Limb (tissue), 2 donors: ENCODE data around the gene NKX1-1.
"Not testable (repeated sequence)": the region's sequence is repeated elsewhere in the genome, so short reads cannot be mapped to it uniquely, and the experiment has no call there.

ENCODE experiments used
- DNase-seq, 2 donors: peaks; one replicate each; pipeline ENCODE4 v3.0.0-alpha.2; 2016; ENCODE audit errors: extremely low spot score in 2 of 2

The NKX1-1 gene

DNA sequence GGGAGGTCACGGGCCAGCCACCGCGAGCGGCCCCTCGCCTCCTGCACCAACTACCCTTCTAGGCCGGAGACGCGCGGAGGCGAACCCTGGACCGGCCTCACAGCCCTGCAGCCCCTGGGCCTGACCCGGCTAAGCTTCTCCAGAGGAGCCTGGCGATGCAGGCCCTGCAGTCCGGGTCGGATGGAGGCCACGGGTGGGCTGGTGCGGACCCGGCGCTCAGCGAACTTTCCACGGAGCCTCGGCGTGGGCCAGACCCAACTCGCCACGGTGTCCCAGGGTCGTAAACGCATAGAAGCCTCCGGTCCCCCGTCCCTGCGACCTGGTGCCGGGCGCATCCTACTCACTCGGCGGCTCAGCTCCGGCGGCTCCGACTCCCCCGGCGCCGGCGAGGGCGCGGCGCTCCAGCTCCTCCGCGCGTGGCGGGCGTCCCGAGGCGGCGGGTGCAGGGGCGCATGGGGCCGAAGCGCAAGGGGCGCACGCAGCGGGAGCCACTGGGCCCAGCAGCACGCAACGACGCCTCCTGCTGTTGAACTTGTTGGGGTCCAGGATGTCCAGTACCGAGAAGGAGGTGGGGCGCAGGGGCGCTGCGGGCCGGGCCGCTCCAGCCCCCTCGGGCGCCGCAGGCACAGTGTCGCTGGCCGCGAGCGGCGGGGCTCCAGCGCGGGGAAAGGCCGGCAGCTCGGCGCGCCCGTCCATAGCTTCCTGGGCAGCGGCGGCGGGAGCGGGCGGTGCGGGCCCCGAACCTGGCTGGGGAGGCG lies 427 bp downstream of the NKX1-1 start:
- DNase-seq: no peak

DNA sequence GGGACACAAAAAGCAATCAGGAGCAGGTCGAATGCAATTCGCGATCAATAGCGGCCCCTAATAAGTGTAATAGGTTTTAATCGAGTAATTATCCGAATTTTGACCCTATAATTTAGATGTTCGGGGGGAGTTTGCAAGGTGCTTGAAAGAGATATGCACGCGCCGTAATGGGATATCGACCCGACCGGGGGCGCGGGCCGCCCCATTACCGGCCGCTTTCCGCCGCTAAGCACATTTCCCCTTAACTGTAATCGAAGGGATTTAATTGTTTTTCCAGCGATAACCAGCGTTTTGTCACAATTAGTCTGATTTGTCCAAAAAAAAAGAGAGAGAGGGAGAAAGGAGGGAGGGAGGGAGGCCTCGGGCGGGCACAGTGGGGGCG lies 997 bp downstream of the NKX1-1 start:
- no peak for DNase-seq

DNA sequence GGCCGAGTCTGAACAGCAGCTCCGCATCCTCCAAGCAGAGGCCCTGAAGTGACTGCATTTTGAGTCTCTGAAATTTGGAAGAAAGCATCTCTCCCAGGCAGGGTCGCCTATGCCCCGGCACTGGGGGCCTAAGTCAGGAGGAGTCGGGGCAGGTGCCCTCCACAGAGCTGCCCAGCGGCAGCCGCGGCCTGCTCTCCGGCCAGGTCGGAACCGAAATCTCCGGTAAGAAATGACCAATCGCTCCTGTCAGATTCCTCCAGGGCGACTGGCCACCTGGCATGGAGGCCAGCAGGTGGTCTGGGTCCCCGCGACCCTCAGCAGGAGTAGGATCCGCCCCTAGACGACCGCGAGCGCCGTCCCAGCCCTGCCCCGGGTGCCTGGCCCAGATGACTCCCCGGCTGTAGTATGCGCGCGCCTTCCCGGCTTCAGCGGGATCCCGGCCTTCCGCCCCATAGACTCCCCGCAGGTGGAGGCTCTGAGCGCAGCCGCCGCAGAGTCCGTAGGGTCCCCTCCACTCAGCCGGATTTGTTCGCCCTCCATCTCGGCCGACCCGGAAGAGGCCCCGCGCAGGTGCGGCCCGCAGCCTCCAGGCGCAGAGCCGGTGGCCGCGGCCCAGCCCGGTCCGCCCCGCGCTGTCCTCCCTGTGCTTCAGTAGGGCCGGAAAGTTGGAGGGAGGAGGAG lies 1.5 kb downstream of the NKX1-1 start:
- DNase-seq: no peak

DNA sequence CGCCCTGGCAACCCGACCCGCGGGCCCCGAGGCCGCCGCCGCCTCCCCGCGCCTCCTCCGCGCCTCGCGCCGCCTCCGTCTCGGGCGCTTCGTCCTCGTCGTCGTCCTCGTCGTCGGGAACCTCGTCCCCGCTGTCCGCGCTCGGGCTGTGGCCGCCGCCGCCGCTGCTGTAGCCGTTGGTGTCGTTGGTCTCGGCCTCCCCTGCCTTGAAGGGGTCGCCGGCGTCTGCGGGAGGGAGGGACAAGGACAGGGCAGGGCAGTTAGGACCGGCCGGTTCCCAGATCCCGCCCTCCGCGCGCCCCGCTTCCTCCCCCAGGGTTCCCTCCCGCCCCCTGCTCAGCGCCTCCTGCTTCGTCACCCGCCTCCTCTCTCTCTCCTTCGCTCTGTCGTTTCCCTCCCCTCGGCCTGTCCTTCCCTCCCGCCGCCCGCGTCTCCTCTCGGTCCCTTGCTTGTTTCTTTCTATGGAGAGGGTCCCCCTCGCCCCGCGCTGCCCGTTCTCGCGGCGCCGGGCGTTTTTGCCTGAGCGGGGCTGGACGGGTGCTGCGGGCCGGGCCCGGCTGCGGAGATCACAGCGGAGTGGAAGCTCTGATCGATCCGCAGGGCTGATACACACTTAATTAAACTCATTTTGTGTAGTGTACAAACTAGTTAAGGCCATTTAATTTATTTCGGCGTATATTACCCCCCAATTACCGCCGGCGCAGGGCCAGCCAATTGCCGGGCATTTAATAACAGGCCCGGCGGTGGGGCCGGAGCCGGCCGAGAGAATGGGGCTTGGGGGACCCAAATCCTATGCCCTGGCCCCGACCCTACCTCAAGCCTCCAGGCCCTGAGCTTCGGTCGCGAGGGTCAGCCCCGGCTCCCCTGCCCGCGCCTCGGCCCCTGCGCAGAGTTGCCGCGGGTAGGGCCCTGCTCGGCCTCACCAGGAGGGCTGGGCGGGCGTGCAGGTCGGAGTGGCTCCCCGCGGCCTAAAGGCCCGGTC lies 2.4 kb downstream of the NKX1-1 start:
- no peak for DNase-seq

DNA sequence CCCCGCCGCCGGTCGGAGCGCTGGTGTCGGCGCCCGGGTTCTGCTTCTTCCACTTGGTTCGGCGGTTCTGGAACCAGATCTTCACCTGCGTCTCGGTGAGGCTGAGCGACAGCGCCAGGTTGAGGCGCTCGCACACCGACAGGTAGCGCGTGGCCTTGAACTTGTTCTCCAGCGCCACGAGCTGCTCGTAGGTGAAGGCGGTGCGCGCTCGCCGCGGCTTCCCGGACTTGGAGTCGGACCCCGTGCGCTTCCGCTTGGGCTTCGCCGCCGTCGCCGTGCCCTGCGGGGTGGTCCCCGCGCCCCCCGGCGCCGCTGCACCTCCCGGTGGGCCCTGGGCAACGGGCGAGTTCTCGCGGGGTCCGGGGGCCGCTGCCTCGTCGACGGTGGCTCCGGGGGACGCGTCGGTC lies 3.1 kb downstream of the NKX1-1 start:
- DNase-seq: no peak

DNA sequence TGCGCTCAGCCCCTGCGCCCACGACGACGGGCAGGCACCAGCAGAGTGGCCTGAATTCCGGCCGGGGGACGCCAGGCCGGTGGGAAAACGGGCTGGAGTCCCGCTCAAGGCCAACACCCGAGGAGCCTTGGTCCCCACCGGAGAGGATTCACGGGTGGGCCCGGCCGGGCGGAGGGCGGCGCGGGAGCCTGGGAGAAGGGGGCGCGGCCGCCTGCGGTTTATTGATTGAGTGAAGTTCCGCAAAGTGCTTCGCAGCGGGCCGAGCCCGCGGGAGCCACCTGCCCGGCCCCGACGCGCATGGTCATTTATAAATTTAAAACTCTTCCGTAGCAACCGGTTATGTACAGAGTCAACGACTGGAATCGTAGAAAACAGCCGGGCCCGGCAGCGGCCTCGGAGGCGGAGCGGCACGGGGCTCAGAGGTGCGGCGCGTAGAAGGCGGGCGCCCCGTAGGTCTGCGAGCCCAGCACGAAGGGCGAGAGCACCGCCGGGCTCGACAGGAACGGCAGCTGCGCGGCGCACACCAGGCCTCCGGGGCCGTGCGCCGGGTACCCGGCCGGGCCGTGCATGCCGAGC lies 3.6 kb downstream of the NKX1-1 start:
- no peak for DNase-seq

DNA sequence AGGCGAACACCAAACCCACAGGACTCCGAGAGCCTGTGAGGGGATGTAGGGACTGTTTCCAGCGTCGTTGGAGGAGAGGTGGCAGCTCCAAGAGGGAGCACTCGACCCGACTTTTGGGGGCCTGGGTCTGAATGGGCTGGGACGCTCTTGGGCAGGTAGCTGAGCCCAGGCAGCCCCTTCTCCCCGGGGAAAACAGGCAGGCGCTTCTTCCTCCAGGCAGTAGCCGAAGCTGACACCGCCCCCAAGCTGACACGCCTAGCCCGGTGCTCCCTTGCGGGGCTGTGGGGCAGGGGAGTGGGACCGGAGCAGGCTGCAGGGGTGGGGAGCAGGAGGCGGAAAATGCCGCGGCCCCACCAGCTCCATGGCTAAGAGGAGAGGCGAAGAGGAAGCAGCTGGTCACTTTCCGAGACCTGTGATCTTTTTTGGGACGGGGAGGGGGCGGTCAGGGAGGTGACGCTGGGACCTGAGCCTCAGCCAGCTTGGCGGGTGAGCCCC lies 4.2 kb downstream of the NKX1-1 start:
- no peak for DNase-seq

DNA sequence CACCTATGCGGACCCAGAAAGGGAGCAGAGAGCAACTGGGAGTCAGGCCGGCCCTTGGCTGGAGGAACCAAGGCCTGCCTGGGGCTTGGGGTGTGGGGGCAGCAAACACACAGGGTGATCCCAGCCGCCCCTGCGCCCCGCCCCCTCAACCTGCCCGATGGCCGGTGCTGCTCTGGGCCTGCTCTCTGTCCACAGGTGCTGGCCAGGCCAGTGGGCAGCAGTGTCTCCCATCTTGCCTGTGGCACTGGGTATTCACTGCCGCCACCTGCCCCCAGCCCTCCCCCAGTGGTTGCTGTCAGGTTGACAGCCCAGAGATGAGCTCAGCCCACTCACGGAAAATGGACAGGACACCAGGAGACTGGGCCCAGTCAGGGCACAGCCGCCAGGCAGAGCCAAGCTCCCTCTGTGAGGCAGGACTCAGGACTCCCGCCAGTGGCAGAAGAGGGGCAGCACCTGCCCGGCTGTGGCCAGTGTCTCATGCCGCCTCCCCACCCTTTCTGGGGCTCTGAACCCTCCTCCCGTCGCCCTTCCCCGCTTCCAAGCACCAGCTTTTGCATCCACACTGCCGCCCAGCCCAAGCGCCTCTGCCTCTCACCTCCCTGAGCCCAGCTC lies 4.7 kb downstream of the NKX1-1 start:
- no peak for DNase-seq

DNA sequence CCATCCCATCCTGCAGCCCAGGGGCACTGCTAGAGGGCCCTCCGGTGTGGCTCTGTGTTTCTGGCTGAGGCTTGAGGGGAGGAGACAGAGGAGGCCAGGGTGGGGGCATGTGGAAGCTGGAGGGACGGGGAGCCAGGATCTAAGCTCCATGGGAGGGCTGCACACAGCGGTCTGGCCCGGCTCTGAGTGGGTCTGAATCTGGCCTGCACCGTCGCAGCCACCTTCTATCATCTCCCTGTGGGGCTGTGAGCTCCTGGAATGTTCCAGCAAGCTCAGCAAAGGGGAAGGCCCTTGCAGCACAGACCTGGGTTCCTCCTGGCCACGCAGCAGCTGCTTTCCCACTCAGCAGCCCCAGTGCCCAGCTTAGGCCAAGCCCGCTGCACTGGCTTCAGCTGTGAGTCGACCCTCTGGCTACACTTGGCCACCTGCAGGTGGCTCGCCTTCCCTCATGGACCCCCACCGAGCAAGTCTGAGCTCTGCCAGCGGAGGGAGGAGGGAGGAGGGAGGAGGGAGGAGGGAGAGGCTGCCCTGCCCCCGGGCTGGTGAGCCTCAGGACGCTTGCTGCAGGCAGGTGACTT lies 5.3 kb downstream of the NKX1-1 start:
- DNase-seq: no peak

DNA sequence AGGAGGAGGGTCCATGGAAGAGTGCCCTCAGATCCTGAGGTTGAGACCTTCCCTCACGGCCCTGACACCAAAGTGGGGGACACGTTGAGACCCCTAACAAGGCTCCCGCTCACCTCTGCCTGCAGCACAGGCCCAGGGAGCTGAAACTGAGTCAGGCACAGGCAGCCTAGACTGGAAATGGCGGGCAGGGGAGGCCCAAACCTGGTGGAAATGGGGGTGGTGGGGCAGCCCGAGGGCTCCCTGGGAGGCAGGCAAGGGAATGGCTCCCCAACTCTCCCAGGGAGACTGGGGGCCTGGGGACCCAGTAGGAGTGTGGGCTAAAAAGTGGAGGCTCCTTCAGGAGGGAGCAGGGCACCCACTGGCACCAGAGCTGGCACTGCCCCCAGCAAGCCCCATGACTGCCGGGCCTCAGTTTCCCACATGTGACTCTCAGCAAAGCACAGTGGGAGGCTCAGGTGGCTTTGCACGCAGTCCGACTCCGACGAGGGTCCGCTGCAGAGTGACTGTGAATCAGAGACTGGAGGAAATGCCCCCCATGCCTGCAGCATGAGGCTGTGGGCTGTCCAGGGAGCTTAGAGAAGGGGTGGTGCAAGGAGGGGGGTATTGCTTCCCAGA lies 5.9 kb downstream of the NKX1-1 start:
- DNase-seq: no peak

DNA sequence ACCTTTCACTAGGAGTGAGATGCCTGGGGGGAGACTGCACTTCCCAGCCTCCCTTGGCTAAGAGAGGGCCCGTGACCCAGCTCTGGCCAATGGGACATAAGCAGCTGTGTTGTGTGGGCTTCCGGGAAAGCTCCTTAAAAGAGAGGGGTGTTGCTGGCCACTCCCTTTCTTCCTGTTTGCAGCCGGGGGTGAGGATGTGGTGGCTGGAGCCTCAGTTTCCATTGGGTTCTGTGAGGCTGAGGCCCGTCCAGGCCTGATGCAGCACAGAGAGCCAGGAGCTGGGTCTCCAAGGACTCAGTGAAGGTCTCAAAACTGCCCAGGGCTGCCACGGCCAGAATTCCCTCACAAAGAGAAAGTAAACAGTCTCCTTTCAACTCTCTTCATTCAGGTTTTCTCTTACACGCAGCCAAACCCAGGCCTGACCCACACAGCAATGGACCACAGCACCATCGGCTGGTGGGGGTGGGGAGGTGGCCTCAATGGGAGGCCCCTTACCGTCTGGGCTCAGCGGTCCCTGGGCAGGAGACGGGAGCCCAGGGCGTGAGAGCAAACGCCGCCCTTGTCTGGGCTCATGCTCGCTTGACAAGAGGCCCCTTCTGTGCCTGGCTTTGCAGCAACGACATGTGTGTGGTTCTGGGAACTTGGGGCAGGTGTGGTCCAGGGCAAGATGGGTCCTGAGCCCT lies 6.6 kb downstream of the NKX1-1 start:
- no peak for DNase-seq

DNA sequence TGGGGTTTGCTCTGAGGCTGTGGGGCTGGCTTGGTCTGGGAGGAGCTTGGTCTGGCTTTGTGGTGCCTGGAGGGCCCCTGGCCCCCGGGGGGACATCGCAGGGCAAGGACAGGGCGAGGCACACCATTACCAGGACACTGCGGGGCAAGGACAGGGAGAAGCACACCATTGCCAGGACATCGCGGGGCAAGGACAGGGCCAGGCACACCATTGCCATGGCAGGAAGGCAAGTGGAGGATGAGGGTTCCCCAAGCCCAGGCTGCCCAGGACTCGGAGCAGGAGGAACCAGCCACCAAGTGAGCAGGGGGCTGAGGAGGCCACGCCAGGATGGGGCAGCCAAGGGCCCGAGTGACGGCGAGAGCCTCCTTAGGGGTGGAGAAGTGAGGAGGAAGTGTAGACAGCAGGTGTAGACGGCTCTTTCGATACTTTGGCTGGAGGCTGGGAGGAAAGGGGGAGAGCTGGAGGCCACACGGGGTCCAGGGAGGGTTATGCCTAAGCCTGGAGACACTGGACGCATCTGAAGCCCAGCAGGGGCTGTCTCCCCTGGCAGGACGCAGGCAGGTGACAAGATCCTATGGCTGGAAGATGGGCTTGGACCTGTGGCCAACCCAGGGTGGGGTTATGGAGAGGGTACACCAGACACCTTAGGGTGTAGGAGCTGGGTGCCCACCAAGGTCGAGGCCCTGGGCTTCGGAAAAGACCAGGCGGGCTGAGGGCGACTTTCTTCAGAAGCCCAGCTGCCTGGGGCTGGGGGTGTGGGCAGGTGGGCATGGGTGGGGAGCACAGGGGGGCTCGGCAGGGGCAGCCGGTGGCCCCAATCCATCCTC lies 7.3 kb downstream of the NKX1-1 start:
- DNase-seq: no peak

DNA sequence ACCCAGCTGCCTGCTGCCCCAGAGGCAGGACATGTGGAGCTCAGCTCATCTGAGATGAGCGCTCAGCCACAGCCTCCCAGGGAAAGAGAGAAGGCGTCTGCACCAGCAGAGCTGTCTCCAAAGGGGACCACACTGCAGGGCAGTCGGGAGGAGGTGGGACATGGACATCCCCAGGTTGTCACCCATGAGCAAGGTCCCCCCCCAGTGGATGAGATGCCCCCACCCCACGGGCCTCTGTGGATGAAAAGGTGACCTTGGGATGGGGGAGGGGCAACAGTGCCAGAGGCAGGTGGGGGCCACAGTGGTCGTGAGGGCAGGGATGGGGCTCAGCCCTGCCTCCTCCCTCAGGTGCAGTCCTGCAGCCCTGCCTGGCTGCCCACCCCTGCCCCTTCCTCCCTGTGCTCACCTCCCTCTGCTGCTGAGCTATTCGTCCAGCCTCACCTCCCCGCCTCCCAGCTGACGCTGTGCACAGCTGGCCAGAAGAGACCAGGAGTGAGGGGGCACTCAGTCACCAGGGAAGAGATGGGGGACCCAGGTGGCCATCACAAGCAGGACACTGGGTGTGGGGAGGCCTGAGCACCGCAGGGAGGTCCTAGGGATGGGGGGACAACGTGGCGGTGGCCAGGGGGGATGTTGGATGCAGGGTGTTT lies 9.3 kb downstream of the NKX1-1 start:
- DNase-seq: no peak

DNA sequence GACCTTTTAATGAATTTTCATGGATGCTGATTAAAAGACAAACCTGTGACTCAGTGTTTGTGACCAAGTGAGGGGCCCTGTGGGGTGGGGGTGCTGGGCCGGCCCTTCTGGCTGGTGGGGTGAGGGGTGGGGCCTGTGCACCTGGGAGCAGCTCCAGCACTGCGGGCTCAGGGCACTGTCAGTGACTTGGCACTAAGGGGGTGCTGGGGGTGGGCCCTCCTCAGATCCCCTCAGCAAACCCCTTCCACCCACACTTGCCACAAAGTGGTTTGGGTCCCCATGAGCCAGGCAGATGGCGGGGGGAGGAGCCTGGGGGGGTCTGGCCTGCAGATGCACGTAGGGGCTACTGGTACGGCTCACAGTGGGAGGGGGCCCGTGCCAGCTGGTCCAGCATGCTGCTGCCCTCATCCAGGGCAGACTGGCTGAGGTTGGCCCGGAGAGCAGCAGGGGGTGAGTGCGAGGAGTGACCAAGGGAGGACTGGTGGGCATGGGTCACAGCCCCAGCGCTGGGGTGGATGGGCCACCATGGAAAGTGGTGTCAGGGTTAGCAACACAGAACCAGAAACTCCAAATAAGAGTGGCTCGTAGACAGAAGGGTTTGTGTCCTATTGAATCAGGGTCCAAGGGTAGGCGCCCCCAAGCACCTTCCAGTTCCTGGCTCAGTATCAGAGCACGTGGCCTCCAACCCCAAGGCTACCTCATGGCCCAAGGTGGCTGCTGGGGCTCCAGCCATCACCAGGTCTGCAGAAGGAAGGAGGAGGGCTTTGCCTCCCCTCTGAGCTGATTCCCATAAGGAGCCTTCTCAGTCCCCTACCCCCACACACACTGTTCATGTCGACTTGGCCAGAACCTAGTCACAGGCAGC lies 10.1 kb downstream of the NKX1-1 start:
- no peak for DNase-seq

DNA sequence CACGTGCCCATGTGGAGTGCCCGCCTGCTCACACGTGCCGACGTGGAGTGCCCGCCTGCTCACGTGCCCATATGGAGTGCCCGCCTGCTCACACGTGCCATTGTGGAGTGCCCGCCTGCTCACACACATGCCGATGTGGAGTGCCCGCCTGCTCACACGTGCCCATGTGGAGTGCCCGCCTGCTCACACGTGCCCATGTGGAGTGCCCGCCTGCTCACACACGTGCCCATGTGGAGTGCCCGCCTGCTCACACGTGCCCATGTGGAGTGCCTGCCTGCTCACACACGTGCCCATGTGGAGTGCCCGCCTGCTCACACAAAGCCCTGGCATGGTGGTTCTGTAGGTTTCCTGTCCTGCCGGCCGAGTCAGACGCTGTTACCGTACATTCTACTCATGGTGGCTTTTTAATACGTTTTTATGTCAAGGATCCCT lies 10.8 kb downstream of the NKX1-1 start:
- not testable (repeated sequence) for DNase-seq

DNA sequence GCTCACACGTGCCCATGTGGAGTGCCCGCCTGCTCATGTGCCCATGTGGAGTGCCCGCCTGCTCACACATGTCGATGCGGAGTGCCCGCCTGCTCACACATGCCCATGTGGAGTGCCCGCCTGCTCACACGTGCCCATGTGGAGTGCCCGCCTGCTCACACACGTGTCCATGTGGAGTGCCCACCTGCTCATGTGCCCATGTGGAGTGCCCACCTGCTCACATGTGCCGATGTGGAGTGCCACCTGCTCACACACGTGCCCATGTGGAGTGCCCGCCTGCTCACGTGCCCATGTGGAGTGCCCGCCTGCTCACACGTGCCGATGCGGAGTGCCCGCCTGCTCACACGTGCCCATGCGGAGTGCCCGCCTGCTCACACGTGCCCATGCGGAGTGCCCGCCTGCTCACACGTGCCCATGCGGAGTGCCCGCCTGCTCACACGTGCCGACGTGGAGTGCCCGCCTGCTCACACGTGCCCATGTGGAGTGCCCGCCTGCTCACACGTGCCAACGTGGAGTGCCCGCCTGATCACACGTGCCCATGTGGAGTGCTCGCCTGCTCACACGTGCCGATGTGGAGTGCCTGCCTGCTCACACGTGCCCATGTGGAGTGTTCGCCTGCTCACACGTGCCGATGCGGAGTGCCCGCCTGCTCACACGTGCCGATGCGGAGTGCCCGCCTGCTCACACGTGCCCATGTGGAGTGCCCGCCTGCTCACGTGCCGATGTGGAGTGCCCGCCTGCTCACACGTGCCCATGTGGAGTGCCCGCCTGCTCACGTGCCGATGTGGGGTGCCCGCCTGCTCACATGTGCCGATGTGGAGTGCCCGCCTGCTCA lies 11.5 kb downstream of the NKX1-1 start:
- not testable (repeated sequence) for DNase-seq
